Activated CD4-positive, alpha-beta memory T cell treated with anti-CD3 and anti-CD28 coated beads, Interleukin-2, amount 10 ng/mL, durations not matched to agents 7 days and 5 days (primary cell): ENCODE results near the gene RNASEL. TPM values are rescaled to one million over a fixed set of nuclear protein-coding genes. Genes with fewer than 3 reads are reported as not detected.
A peak's percentile ranks its signal among the peaks of the same experiment; 100 is the strongest.

Source experiments
- CTCF ChIA-PET: fragments of 350-600 bp; sonication (Branson Sonifier 250); formaldehyde crosslinking; loops from one replicate; lab custom pipeline; 2021; ENCODE audit warnings: antibody characterized with exemption, inconsistent platforms; lab: Charles Lee
- POLR2A ChIA-PET: fragments of 350-600 bp; sonication (Branson Sonifier 250); formaldehyde crosslinking; loops from one replicate; lab custom pipeline; 2021; ENCODE audit warnings: antibody characterized with exemption; lab: Charles Lee
- DNase-seq: peaks from one replicate; pipeline ENCODE4 v3.0.0-alpha.2; 2020
- H3K27ac Mint-ChIP-seq: one replicate; pipeline ENCODE4 v1.8.0; 2021; ENCODE audit warnings: mild to moderate bottlenecking, mixed read lengths
- H3K27me3 Mint-ChIP-seq: one replicate; pipeline ENCODE4 v1.8.0; 2021; ENCODE audit warnings: mixed read lengths
- H3K36me3 Mint-ChIP-seq: one replicate; pipeline ENCODE4 v1.8.0; 2021; ENCODE audit warnings: low read depth, mixed read lengths
- H3K4me1 Mint-ChIP-seq: one replicate; pipeline ENCODE4 v1.8.0; 2021; ENCODE audit warnings: mixed read lengths
- H3K4me3 Mint-ChIP-seq: one replicate; pipeline ENCODE4 v1.8.0; 2021; ENCODE audit warnings: mild to moderate bottlenecking, mixed read lengths
- H3K9me3 Mint-ChIP-seq: one replicate; pipeline ENCODE4 v1.8.0; 2021; ENCODE audit warnings: mixed read lengths
- total RNA-seq, 2 experiments: library from RNA; stranded (reverse); gene quantifications; one replicate each; pipeline ENCODE4 v1.2.3, GENCODE V29; 2021

RNASEL gene
- total RNA-seq, 2 experiments from 2014 or later: 8.4 to 8.8 TPM

DNA sequence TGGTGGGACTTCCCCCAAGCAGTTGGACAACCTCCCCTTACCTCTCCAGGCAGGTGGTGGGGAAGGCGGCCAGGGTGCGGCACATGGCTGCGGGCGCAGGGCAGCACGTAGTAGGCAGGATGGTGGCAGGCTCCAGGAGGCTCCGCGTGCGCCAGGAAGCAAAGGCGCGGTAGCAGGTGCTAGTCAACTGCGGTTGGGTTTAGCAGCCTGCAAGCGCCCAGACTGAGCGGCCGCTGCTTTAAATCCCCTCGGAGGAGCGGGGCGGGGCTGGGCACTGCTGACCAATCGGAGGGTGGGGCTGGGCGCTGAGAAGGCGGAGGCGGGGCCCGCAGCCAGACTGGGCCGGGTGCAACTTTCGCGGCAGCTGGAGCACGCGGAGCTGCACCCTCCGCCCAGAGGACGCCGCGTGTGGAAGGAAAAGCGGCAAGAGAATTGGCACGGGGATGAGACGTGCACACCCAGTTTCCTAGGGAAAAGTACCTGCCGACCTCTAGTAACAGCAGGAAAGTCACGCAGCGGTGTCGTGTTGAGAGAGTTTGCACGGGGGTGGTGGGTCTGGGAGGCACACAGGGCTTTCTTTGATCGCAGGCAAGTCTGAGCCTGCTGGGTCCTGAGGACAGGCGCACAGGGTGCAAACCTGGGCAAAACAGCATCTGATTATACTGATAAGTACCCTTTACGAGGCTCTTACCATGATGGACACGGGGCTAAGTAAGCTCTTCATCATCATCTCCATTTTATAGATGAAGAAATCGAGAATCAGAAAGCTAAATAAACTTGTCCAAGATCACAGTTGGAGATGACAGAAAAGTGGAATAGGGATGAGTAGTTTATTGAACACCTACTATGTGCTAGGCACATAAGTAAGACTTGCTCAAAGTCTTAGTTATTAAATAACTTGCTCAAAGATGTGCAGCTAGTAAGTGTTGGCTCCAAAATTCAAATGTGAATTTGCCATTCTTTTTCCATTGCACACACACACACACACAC, 15.4 kb upstream of the RNASEL start, which contains the start of gene RGS16:
TSS of gene RGS16 (minus strand) at position 215 of the 990 bp plus-strand sequence. CDS start at position 85, 130 bp downstream.
- peaks cover 30% of the 10 kb centered on the region for H3K27me3 Mint-ChIP-seq
- ChIA-PET CTCF (interaction anchor here (0.8 to 14.2 kb wide), 6 partner anchors 8 to 182 kb away, joined by 3 to 531 read pairs (median 22); partner anchors contain the start of gene NPL), POLR2A (interaction anchor here (1.4 to 7.2 kb wide), 5 partner anchors 11 to 236 kb away, joined by 3 to 79 read pairs (median 11); partner anchors contain the start of gene NPL)
- peak; percentile 94 for DNase-seq
- no peak within 1 kb of the TSS for H3K4me3 Mint-ChIP-seq
- H3K27ac Mint-ChIP-seq: no peak within 1 kb of the TSS
- H3K9me3 Mint-ChIP-seq: no peaks in the 10 kb centered on the region
- peaks cover 7% of the 10 kb centered on the region for H3K36me3 Mint-ChIP-seq
- H3K4me1 Mint-ChIP-seq: peaks cover 11% of the 10 kb centered on the region

- Mint-ChIP-seq H3K36me3 (peaks cover 12% of the 10 kb centered on the region), H3K27me3 (peaks cover 24% of the 10 kb centered on the region), H3K27ac (no peak overlapping the region), H3K4me1 (peaks cover 10% of the 10 kb centered on the region), H3K4me3 (no peak overlapping the region), H3K9me3 (no peaks in the 10 kb centered on the region)
- POLR2A ChIA-PET: interaction anchor here (0.7 to 7.2 kb wide), 11 partner anchors 9 to 516 kb away, joined by 3 to 79 read pairs (median 7); partner anchors contain the start of genes NPL and RNASEL
- DNase-seq: no peak
- CTCF ChIA-PET: interaction anchor here (0.7 to 14.2 kb wide), 9 partner anchors 8 to 240 kb away, joined by 3 to 531 read pairs (median 5); partner anchors contain the start of genes DHX9, NPL and RNASEL
Observed at GRCh38 chr1:182603646-182604174, 14.7 kb upstream of the RNASEL start.

GRCh38 chr1:182602935-182603645, 14.0 kb upstream of the RNASEL start:
- ChIA-PET POLR2A (interaction anchor here (0.7 to 7.2 kb wide), 11 partner anchors 8 to 516 kb away, joined by 3 to 79 read pairs (median 7); partner anchors contain the start of genes NPL and RNASEL), CTCF (interaction anchor here (0.7 to 14.2 kb wide), 9 partner anchors 8 to 241 kb away, joined by 3 to 531 read pairs (median 5); partner anchors contain the start of genes DHX9, NPL and RNASEL)
- peak; percentile 53 for DNase-seq
- Mint-ChIP-seq H3K27me3 (peaks cover 18% of the 10 kb centered on the region), H3K9me3 (no peaks in the 10 kb centered on the region), H3K4me3 (no peak overlapping the region), H3K27ac (no peak overlapping the region), H3K36me3 (peaks cover 12% of the 10 kb centered on the region), H3K4me1 (peaks cover 8% of the 10 kb centered on the region)

GRCh38 chr1:182601913-182602312, 12.9 kb upstream of the RNASEL start:
- H3K27ac Mint-ChIP-seq: no peak overlapping the region
- no peak overlapping the region for H3K4me3 Mint-ChIP-seq
- peaks cover 12% of the 10 kb centered on the region for H3K36me3 Mint-ChIP-seq
- ChIA-PET CTCF (interaction anchor here (1.3 to 14.2 kb wide), 9 partner anchors 7 to 242 kb away, joined by 3 to 531 read pairs (median 8); partner anchors contain the start of genes NPL and RNASEL), POLR2A (interaction anchor here (0.7 to 7.2 kb wide), 4 partner anchors 13 to 188 kb away, joined by 3 to 79 read pairs (median 9); partner anchors contain the start of genes NPL and RNASEL)
- H3K27me3 Mint-ChIP-seq: peaks cover 11% of the 10 kb centered on the region
- H3K4me1 Mint-ChIP-seq: peaks cover 4% of the 10 kb centered on the region
- no peaks in the 10 kb centered on the region for H3K9me3 Mint-ChIP-seq
- DNase-seq: no peak

- POLR2A ChIA-PET: interaction anchor here (0.7 to 7.2 kb wide), 5 partner anchors 12 to 189 kb away, joined by 3 to 79 read pairs (median 8); partner anchors contain the start of genes NPL and RNASEL
- H3K4me3 Mint-ChIP-seq: no peak overlapping the region
Observed at GRCh38 chr1:182601416-182601786, 12.3 kb upstream of the RNASEL start.

GRCh38 chr1:182600745-182601415, 11.8 kb upstream of the RNASEL start:
- no peak for DNase-seq
- CTCF ChIA-PET: interaction anchor here (0.6 to 14.2 kb wide), 15 partner anchors 8 to 515 kb away, joined by 3 to 531 read pairs (median 4); partner anchors contain the start of genes NPL and RNASEL
- POLR2A ChIA-PET: interaction anchor here (0.7 to 7.2 kb wide), 7 partner anchors 12 to 189 kb away, joined by 3 to 79 read pairs (median 6); partner anchors contain the start of genes NPL and RNASEL
- Mint-ChIP-seq H3K9me3 (no peaks in the 10 kb centered on the region), H3K36me3 (peaks cover 12% of the 10 kb centered on the region), H3K27me3 (peaks cover 6% of the 10 kb centered on the region), H3K27ac (no peak overlapping the region), H3K4me1 (peaks cover 4% of the 10 kb centered on the region), H3K4me3 (no peak overlapping the region)

More at GRCh38 chr1:182601416-182601786, 12.3 kb upstream of the RNASEL start:
- Mint-ChIP-seq H3K4me1 (peaks cover 4% of the 10 kb centered on the region), H3K27ac (no peak overlapping the region), H3K9me3 (no peaks in the 10 kb centered on the region), H3K27me3 (peaks cover 8% of the 10 kb centered on the region), H3K36me3 (peaks cover 12% of the 10 kb centered on the region)
- CTCF ChIA-PET: interaction anchor here (0.7 to 14.2 kb wide), 13 partner anchors 6 to 516 kb away, joined by 3 to 531 read pairs (median 6); partner anchors contain the start of genes NPL and RNASEL
- DNase-seq: peak; percentile 71

GRCh38 chr1:182600036-182600713, 11.1 kb upstream of the RNASEL start:
- H3K27me3 Mint-ChIP-seq: peaks cover 6% of the 10 kb centered on the region
- H3K4me3 Mint-ChIP-seq: no peak overlapping the region
- H3K27ac Mint-ChIP-seq: no peak overlapping the region
- H3K4me1 Mint-ChIP-seq: peaks cover 4% of the 10 kb centered on the region
- no peak for DNase-seq
- H3K36me3 Mint-ChIP-seq: peaks cover 12% of the 10 kb centered on the region
- ChIA-PET POLR2A (interaction anchor here (1.1 to 2.3 kb wide), 6 partner anchors 11 to 187 kb away, joined by 4 to 10 read pairs (median 5); partner anchors contain the start of gene RNASEL), CTCF (interaction anchor here (0.7 to 14.2 kb wide), 14 partner anchors 8 to 515 kb away, joined by 3 to 531 read pairs (median 5); partner anchors contain the start of genes NPL and RNASEL)
- no peaks in the 10 kb centered on the region for H3K9me3 Mint-ChIP-seq

DNA sequence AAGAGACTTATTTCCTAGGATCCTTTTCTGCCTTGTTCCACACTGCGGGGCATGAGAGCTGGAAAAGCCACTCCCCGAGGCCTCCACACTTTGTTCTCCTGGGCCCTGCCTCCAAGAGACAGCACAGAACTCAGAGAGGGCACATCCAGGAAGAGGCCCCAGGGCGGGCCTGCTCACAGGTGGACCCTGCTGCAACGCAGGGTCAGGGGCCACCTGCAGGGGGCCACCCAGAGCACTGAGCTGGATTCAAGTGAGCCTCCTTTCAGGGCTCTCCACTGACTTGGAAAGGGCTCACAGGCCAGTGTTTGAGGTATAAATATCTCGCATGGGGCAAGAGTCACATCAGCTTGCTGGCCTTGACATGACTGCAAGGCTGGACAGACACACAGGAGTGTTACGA, 10.3 kb upstream of the RNASEL start:
- H3K4me1 Mint-ChIP-seq: peaks cover 4% of the 10 kb centered on the region

GRCh38 chr1:182598296-182598695, 9.2 kb upstream of the RNASEL start:
- Mint-ChIP-seq H3K4me3 (no peak overlapping the region), H3K27me3 (peaks cover 14% of the 10 kb centered on the region), H3K36me3 (peaks cover 12% of the 10 kb centered on the region), H3K4me1 (peaks cover 4% of the 10 kb centered on the region), H3K27ac (no peak overlapping the region), H3K9me3 (no peaks in the 10 kb centered on the region)
- ChIA-PET CTCF (interaction anchor here (0.6 to 14.2 kb wide), 8 partner anchors 10 to 514 kb away, joined by 3 to 531 read pairs (median 4); partner anchors contain the start of genes NPL and RNASEL), POLR2A (interaction anchor here (0.9 to 2.3 kb wide), 3 partner anchors 9 to 188 kb away, joined by 3 to 10 read pairs (median 5); partner anchors contain the start of gene RNASEL)
- DNase-seq: no peak

More for the DNA sequence above, 10.3 kb upstream of the RNASEL start:
- Mint-ChIP-seq H3K27me3 (peaks cover 8% of the 10 kb centered on the region), H3K4me3 (no peak overlapping the region), H3K9me3 (no peaks in the 10 kb centered on the region), H3K36me3 (peaks cover 12% of the 10 kb centered on the region), H3K27ac (no peak overlapping the region)
- POLR2A ChIA-PET: interaction anchor here (1.1 to 2.3 kb wide), 5 partner anchors 11 to 188 kb away, joined by 4 to 10 read pairs (median 5); partner anchors contain the start of gene RNASEL
- CTCF ChIA-PET: interaction anchor here (0.7 to 14.2 kb wide), 9 partner anchors 8 to 187 kb away, joined by 3 to 531 read pairs (median 4); partner anchors contain the start of genes NPL and RNASEL
- DNase-seq: peak; percentile 42

- no peak for DNase-seq
- ChIA-PET CTCF (interaction anchor here (1.5 to 14.2 kb wide), 5 partner anchors 8 to 512 kb away, joined by 3 to 531 read pairs (median 31); partner anchors contain the start of genes NPL, RGS16 and RNASEL), POLR2A (interaction anchor here (2.4 kb wide), 1 partner anchor 186 kb away, joined by 9 read pairs; no protein-coding TSS in a partner anchor)
- H3K27me3 Mint-ChIP-seq: peaks cover 15% of the 10 kb centered on the region
- H3K9me3 Mint-ChIP-seq: no peaks in the 10 kb centered on the region
- H3K36me3 Mint-ChIP-seq: peaks cover 9% of the 10 kb centered on the region
- no peak overlapping the region for H3K4me3 Mint-ChIP-seq
- peaks cover 4% of the 10 kb centered on the region for H3K4me1 Mint-ChIP-seq
- H3K27ac Mint-ChIP-seq: no peak overlapping the region
Observed at GRCh38 chr1:182596934-182597333, 7.9 kb upstream of the RNASEL start.
